GM19372 (cell line): ENCODE results near the gene TMEM120B.
"Not testable (repeated sequence)": the region's sequence is repeated elsewhere in the genome, so short reads cannot be mapped to it uniquely, and the experiment has no call there.

Source experiments
- ATAC-seq: cut with Tn5 transposase; IDR thresholded peaks from one replicate; pipeline ENCODE4 v1.9.1; 2021; ENCODE audit warnings: mild to moderate bottlenecking, low read depth, moderate library complexity; ENCODE audit not compliant: unreplicated experiment

The TMEM120B gene

DNA sequence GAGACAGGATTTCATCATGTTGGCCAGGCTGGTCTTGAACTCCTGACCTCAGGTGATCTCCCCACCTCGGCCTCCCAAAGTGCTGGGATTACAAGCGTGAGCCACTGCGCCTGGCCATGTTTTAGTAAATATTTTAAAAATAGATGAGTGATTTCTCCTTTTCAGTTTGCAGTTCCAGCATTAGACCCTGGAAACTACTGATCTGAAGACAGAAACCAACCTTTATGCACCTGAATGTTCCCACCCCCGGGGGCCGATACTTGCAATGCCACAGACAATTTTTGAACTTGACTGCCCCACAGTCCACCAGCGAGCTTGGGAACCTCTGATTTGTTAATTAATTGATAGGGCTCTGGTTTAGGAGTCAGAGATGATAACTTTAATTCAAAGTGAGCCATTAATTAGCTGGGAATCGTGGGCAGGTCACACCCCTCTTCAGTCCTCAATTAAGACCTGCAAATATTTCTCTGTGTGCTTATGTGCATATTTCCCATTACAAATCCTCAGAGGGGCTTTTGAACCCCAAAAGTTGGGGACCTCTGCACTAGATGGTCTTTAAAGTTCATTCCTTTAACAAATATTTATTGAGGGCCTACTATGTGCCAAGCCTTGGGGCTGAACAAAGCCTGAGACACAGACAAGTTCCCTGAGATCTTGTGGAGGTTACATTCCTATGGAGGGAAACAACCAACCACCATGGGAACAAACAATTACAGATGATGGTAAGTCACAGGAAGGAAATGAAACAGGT is 4.1 kb upstream of the TMEM120B start:
- no peak for ATAC-seq

GRCh38 chr12:121709064-121709424 is 3.5 kb upstream of the TMEM120B start:
- ATAC-seq = not testable (repeated sequence)

- no peak for ATAC-seq
Measured at GRCh38 chr12:121709478-121709961, 3.0 kb upstream of the TMEM120B start.

DNA sequence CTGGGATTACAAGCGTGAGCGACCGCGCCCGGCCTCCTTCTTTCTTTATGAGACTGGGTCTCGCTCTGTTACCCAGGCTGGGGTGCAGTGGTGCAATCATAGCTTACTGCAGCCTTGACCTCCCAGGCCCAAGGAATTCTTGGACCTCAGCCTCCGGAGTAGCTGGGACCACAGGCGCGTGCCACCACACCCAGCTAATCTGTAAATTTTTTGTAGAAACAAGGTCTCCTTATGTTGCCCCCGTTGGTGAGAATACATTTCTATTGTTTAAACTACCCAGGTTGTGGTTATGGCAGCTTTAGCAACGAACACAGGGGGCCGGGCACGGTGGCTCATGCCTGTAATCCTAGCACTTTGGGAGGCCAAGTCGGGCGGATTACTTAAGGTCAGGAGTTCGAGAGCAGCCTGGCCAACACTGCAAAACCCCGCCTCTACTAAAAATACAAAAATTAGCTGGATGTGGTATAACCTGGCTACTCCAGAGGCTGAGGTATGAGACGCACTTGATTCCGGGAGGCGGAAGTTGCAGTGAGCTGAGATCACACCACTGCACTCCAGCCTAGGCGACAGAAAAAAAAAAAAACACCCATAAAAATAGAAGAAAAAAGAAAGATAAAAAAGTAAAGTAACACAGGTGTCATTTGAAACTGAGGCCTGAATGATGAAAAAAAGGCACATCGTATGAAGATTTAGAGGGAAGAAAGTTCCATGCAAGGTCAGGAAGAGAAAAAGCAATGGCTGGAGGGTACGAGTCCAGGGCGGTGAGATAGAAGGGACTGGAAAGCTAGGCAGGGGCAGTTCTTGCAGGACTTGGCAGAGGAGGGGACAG is 977 bp upstream of the TMEM120B start:
- no peak for ATAC-seq

DNA sequence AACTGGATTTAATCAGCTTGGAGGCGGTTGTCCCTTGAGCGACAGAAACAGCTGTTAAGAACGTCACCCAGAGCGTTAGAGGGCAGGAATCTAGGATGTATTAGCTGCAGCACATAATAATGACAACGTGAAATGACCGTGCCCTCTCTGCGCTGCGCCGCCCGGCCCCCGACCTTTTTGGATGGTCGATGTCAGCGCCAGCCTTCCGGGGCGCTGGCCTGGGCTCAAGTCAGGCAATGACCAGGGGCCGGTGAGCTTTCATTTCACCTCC is 427 bp upstream of the TMEM120B start:
- peak; percentile 34 for ATAC-seq

DNA sequence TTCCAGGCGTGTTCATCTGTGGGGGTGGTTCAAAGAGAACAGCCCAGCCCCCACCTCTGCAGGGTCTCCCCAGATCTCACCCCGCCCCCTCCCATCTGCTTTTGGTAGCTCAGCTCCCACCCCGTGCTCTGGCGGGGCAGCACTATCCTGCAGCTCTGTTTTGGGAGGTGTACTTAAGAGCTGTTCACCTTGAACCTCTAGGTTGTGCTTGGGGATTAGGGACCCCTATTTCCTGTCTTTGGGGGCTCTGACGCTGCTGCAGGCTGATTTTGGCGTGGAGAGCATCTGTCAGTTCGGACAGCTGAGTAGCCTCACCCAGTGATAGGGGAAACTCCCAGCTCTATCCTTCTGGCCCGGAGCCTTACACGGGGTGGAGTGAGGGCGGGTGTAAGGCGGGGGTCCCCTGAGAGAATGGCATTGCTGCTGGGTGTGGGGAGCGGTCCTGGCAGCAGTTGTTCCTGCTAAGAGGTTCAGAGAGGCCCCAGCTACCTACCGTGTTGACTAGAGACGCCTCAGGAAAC is 765 bp downstream of the TMEM120B start:
- no peak for ATAC-seq

GRCh38 chr12:121713793-121714192 is 1.2 kb downstream of the TMEM120B start:
- ATAC-seq = no peak

DNA sequence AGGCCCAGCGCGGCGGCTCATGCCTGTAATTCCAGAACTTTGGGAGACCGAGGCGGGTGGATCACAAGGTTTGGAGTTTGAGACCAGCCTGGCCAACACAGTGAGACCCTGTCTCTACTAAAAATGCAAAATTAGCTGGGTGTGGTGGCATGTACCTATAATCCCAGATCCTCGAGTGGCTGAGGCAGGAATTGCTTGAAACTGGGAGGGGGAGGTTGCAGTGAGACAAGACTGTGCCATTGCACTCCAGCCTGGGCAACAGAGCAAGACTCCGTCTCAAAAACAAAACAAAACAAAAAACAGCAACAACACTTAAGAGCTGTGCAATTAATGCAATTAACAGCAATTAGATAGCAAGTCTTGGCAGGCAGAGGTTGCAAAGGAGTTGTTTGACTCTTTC is 2.5 kb downstream of the TMEM120B start:
- ATAC-seq = not testable (repeated sequence)

DNA sequence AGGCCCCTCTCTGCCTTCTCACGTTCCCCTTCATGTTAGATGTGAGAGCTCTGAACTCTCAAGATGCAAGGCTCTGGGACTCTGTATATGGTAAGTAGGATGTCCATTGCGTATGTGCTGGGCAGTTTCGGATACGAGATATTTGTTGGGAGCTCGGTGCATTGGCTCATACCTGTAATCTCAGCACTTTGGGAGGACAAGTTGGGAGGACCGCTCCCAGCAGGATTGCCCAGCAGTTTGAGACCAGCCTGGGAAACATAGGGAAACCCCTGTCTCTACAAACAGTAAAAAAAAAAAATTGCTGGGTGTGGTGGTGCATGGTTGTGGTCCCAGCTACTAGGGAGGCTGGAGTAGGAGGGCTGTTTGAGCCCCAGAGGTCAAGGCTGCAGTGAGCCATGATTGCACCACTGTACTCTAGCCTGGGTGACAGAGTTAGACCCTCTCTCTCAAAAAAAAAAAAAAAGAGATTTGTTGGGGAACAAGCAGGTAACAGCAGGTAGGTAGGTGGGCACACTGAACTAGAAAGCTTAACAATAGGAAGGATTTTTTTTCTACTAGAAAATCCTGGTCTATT is 3.4 kb downstream of the TMEM120B start:
- ATAC-seq = no peak

- no peak for ATAC-seq
Measured at GRCh38 chr12:121717041-121717699, 4.6 kb downstream of the TMEM120B start.

GRCh38 chr12:121718653-121719239 is 6.2 kb downstream of the TMEM120B start:
- ATAC-seq = no peak

DNA sequence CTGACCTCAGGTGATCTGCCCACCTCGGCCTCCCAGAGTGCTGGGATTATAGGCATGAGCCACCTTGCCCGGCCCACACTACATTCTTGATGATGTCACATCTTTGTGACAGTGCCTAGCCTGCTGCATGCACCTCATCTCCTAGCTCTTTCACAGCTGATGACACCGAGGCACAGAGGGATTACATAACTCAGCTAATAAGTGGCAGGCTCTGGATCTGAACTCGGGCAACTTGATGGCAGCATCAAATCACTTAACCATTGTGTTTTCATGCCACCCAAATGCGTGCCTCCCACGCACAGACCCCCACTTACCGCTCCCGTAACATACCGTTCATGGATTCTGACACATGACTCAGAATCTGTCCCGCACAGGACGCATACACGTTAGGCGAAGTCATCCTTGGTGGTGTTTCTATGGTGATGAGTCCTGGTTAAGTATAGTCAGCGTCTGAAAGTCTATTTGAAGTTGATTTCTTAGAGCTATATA is 7.4 kb downstream of the TMEM120B start:
- no peak for ATAC-seq

GRCh38 chr12:121720762-121721161 is 8.2 kb downstream of the TMEM120B start:
- no peak for ATAC-seq

- no peak for ATAC-seq
Measured at GRCh38 chr12:121722511-121722910, 10.0 kb downstream of the TMEM120B start.

GRCh38 chr12:121723200-121723599 is 10.6 kb downstream of the TMEM120B start:
- no peak for ATAC-seq

DNA sequence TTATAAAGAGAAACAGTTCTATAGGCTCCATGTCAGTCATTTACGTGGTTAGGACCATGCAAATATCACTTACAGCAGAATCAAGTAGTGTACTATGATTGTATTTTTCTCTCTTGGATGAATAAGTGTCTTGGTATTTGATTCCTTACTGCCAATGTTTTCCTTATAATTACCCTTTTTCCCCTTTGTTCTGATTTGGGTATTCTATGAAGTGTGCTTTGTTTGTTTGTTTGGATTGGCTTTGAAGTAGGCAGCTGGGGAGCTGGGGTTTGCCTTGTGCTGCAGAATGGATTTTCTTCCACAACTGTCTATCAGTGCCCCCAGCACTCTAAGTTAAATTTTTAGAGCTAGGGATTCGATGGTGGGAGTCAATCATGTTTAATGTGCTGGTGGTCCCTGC is 12.4 kb downstream of the TMEM120B start:
- no peak for ATAC-seq

GRCh38 chr12:121725423-121725822 is 12.9 kb downstream of the TMEM120B start:
- ATAC-seq = no peak

DNA sequence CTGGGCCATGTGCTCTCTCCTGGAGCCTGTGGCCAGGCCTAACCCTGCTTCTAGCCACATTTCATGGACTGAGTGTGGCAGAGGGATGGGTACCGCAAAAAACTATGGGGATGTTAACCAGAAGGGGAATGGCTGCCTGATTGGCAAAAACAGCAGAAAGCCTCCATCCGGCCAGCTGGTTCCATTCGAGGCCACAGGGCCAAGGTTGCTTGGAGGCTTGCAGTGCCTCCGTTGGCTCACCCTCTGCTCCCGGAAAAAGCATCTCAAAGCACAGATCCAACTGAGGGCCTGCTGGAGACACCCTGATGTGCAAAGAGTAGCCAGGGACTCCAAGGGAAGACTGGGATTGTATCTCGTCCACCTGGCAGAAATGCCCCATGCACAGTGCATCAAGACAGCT is 16.5 kb downstream of the TMEM120B start:
- no peak for ATAC-seq

DNA sequence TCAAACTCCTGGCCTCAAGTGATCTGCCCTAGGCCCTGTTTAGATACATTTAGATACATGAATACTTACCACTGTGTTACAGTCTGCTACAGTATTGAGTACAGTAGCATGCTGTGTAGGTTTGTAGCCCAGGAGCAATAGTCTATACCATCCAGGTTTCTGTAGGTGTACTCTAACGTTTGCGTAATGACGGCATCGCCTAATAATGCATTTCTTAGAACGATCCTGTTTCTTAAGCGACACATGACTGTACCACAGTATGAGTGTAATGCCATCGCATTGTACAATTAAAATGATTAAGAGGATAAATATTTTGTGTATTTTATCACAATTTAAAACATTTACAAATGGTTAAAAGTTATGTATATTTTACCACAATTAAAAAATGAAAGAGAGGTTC is 18.9 kb downstream of the TMEM120B start:
- no peak for ATAC-seq

DNA sequence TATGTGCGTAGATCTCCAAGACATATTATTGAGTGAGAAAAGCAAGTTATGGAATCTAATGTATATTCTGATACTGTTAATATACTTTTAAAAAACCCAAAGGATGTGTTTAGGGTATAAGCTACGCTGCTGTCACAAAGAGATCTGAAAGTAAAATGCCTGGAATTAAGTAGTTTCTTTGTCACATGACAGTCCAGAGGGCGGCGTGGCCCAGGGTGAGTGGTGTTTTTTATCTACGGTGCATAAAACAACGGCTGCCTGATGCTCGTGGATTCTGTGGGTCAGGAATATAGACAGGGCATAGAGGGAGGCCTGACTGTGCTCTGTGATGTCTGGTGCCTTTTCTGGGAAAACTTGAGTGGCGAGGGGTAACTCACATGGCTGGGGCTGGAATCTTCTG is 21.3 kb downstream of the TMEM120B start:
- no peak for ATAC-seq
